Right lobe of liver (tissue), 6 donors: ENCODE results near the gene ACSBG1. TPM values are rescaled to one million over a fixed set of nuclear protein-coding genes. Genes with fewer than 3 reads are reported as not detected.
A peak's percentile ranks its signal among the peaks of the same experiment; 100 is the strongest.

Experiments used
- ATAC-seq, 4 donors: fragments of 200-7000 bp; cut with Tn5 transposase; one replicate each; pipeline ENCODE4 v1.9.1; 2020; ENCODE audit warnings: mild to moderate bottlenecking in 4 of 4, moderate library complexity in 4 of 4
- DNase-seq, 3 donors: peaks; one replicate each; pipeline ENCODE4 v3.0.0-alpha.2; 2020
- H3K27ac ChIP-seq, 3 donors: fragments of 200-600 bp; one replicate each; pipeline ENCODE4 v1.8.0; 2022
- H3K27me3 ChIP-seq, 2 donors: fragments of 200-600 bp; one replicate each; pipeline ENCODE4 v1.8.0; 2022
- H3K36me3 ChIP-seq, 4 donors: fragments of 200-600 bp; sonication (generic) in 1 of 4; one replicate each; pipeline versions ENCODE4 v1.5.1 to v1.8.0; 2017 to 2022; ENCODE audit warnings: control low read depth in 1 of 4
- H3K4me1 ChIP-seq, 4 donors: fragments of 200-600 bp; sonication (generic) in 1 of 4; one replicate each; pipeline versions ENCODE4 v1.5.1 to v1.8.0; 2017 to 2022; ENCODE audit warnings: control low read depth in 1 of 4
- H3K4me3 ChIP-seq, 3 donors: fragments of 200-600 bp; one replicate each; pipeline ENCODE4 v1.8.0; 2022
- H3K9me3 ChIP-seq, 4 donors: fragments of 200-600 bp; sonication (generic) in 1 of 4; one replicate each; pipeline versions ENCODE4 v1.5.1 to v1.8.0; 2017 to 2022; ENCODE audit warnings: control low read depth in 1 of 4
- POLR2A ChIP-seq: fragments of 450-650 bp; IDR thresholded peaks from one replicate; pipeline ENCODE4 v1.6.1; 2017; ENCODE audit warnings: antibody characterized with exemption, mild to moderate bottlenecking
- WGBS: methylation state at CpG from one replicate; pipeline ENCODE4 v1.1.6; 2018; ENCODE audit warnings: low coverage, low lambda C conversion rate; ENCODE audit not compliant: insufficient coverage; ENCODE audit errors: missing lambda C conversion rate; 5-methylcytosine and 5-hydroxymethylcytosine counted together
- intact Hi-C, 2 donors: fragments of 100-400 bp; cut with DNase I; formaldehyde crosslinking; loops; one replicate each; pipeline versions ENCODE4 v1.11.2 to v1.14.1; 2022
- total RNA-seq, 6 experiments: library from RNA; depleted of rRNA in 2 of 6; stranded (reverse); fragments of >200 nt in 2 of 6; fragmentation: NEBNext Ultra II Directional in 3 of 6; extraction: Animal tissue kit (Norgen Biotek cat#: 25700) in 3 of 6; gene quantifications; one replicate each; pipeline versions ENCODE4 v1.1.0 to v1.2.4, GENCODE V29; 2016 to 2023
- TF ChIP-seq, protein P1 (sequence below), 4 donors: fragments of 200-600 bp in 3 of 4; fragments of 450-650 bp in 1 of 4; IDR thresholded peaks; one replicate each; pipeline versions ENCODE4 v1.5.1 to v1.8.0; 2016 to 2022; ENCODE audit warnings: antibody characterized with exemption in 4 of 4, mild to moderate bottlenecking in 2 of 4
- donor health status: DM: no; HTN: yes; CAD: no.
- donor health status: DM: no; HTN: no; CAD: no.
- donor health status: DM: no; HTN: no; CAD: no.
- donor health status: DM: no; HTN: yes; CAD: no.
- donor health status: DM: no; HTN: yes; CAD: no.

ACSBG1 gene
- total RNA-seq, 6 experiments from 2014 or later, result not detected

- intact Hi-C loops, result no loop called here
- peak in 1 of 3 donors; percentile 46 for DNase-seq
- Histone ChIP-seq H3K9me3 (no peaks in the 10 kb centered on the region), H3K27me3 (no peaks in the 10 kb centered on the region), H3K27ac (peak overlapping the region in 2 of 3 donors; percentile 31 to 51), H3K4me1 (peaks cover 0 to 15% (median 7%) of the 10 kb centered on the region in 4 donors), H3K4me3 (no peak overlapping the region), H3K36me3 (no peaks in the 10 kb centered on the region)
- no peak for TF ChIP-seq POLR2A
- TF ChIP-seq, protein P1, sequence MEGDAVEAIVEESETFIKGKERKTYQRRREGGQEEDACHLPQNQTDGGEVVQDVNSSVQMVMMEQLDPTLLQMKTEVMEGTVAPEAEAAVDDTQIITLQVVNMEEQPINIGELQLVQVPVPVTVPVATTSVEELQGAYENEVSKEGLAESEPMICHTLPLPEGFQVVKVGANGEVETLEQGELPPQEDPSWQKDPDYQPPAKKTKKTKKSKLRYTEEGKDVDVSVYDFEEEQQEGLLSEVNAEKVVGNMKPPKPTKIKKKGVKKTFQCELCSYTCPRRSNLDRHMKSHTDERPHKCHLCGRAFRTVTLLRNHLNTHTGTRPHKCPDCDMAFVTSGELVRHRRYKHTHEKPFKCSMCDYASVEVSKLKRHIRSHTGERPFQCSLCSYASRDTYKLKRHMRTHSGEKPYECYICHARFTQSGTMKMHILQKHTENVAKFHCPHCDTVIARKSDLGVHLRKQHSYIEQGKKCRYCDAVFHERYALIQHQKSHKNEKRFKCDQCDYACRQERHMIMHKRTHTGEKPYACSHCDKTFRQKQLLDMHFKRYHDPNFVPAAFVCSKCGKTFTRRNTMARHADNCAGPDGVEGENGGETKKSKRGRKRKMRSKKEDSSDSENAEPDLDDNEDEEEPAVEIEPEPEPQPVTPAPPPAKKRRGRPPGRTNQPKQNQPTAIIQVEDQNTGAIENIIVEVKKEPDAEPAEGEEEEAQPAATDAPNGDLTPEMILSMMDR (IDR thresholded peaks at IDR 0.05), result peak in 3 of 4 donors; percentile 9 to 40 (median 23)
- ATAC-seq, result peak; percentile 94 to 95 (median 94)
Observed at GRCh38 chr15:78140292-78140691, 94.1 kb downstream of the ACSBG1 start.

GRCh38 chr15:78139578-78139977, 94.8 kb downstream of the ACSBG1 start:
- 69% methylated on average over 4 of the region's 5 CpGs for WGBS
- Histone ChIP-seq H3K27ac (peak overlapping the region in 2 of 3 donors; percentile 31 to 51), H3K4me3 (no peak overlapping the region), H3K27me3 (no peaks in the 10 kb centered on the region), H3K36me3 (no peaks in the 10 kb centered on the region), H3K9me3 (no peaks in the 10 kb centered on the region), H3K4me1 (peaks cover 0 to 15% (median 7%) of the 10 kb centered on the region in 4 donors)
- TF ChIP-seq POLR2A, result no peak
- TF ChIP-seq, protein P1 (IDR thresholded peaks at IDR 0.05), result no peak
- peak in 1 of 3 donors; percentile 41 for DNase-seq
- intact Hi-C loops, result no loop called here
- ATAC-seq, result peak; percentile 13 to 57 (median 55)

DNA sequence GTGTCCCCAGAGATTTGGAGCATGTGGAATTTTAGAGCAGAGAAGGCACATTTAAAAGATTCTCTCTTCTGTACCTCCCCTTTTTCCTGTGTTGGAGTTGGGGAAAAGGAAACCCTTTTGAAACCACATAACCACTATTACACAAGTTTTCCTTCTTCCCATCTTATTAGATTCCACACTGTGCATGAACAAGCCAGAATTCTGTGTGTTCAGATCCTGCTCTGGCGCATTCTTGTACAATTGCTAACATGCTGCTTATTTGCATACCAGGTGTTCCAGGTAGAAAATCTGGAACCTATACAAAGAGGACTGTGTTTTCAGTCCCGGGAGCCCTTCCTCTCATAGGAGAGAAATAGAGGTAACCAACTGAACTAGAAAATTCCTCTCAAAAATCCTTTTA, 100.6 kb downstream of the ACSBG1 start:
- TF ChIP-seq POLR2A, result no peak
- TF ChIP-seq, protein P1 (IDR thresholded peaks at IDR 0.05), result no peak
- H3K4me1 ChIP-seq, result peaks cover 0 to 11% (median 0%) of the 10 kb centered on the region in 4 donors
- WGBS, result 95% methylated on average over 2 of the region's 2 CpGs

DNA sequence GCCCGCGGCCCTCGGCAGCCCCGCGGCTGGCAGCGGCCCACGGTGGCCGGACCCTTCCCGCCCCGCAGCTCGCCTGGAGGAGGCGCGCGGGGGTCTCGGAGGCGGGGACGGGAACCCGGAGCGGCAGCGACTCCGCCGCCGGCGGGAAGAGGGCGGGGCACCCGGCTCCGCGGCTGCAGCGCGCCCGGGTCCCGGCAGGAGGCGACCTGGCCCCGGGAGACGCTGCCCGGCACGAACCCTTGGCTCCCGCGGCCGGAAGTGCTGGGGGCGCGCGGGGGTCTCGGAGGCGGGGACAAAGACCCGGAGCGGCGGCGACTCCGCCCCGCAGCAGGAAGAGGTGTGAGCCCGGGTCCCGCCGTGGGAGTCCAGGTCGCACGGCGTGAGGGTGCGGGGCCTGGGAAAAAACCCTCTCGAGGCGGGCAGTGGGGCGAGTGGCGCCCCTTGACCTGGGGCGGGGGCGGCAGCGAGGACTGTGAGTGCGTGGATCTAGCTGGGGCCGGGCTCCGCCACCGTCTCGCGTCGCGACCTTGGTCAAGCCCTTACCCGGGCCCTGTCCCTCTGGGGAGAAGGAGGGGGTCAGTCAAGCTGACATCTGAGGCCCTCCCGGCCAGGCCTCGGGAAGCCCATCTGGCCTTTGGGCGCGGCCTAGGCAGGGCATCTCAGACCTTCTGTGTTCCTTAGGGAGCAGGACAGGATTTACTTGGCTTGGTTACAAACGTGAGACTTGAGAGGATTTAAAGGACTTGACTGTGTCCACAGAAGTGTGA, 102.9 kb downstream of the ACSBG1 start, which contains the start of gene CIB2:
CIB2 (minus strand) TSS at position 151 of the 767 bp plus-strand sequence. CDS start 230 bp downstream, outside the sequence.
- Histone ChIP-seq H3K27me3 (no peaks in the 10 kb centered on the region), H3K4me1 (peaks cover 0 to 15% (median 0%) of the 10 kb centered on the region in 4 donors), H3K36me3 (no peaks in the 10 kb centered on the region), H3K9me3 (no peaks in the 10 kb centered on the region), H3K27ac (peak within 1 kb of the TSS; percentile 68 to 73 (median 69)), H3K4me3 (peak within 1 kb of the TSS; percentile 71 to 89 (median 74))
- ATAC-seq (peak; percentile 91 to 95 (median 94)), DNase-seq (peak; percentile 74 to 78 (median 75))
- 0% methylated on average over 3 of the region's 79 CpGs for WGBS
- peak; percentile 62 for TF ChIP-seq POLR2A
- TF ChIP-seq, protein P1 (IDR thresholded peaks at IDR 0.05), result peak; percentile 69 to 93 (median 82)
- intact Hi-C loops, result no loop called here

More for the DNA sequence above, 100.6 kb downstream of the ACSBG1 start:
- intact Hi-C loops, result no loop called here
- H3K36me3 ChIP-seq, result no peaks in the 10 kb centered on the region
- H3K27me3 ChIP-seq, result no peaks in the 10 kb centered on the region
- H3K9me3 ChIP-seq, result no peaks in the 10 kb centered on the region
- no peak for DNase-seq
- H3K27ac ChIP-seq, result no peak overlapping the region
- H3K4me3 ChIP-seq, result no peak overlapping the region
- no peak for ATAC-seq
